A673 (cell line): ENCODE measurements around the gene POU4F1. TPM values are rescaled to one million over a fixed set of nuclear protein-coding genes. Genes with fewer than 3 reads are reported as not detected.
A peak's percentile ranks its signal among the peaks of the same experiment; 100 is the strongest.

Experiments
- BruUV-seq: library from RNA; stranded (reverse); fragments of 400-500 nt; replicated peaks from 2 replicates; lab custom pipeline; 2021; lab: Mats Ljungman, UMichigan
- CTCF ChIA-PET: fragments of 300-600 bp; sonication (Branson Sonifier 250); formaldehyde crosslinking; loops from one replicate; lab custom pipeline; 2022; ENCODE audit warnings: antibody characterized with exemption; lab: Charles Lee
- POLR2A ChIA-PET: fragments of 300-600 bp; sonication (Branson Sonifier 250); formaldehyde crosslinking; loops from one replicate; lab custom pipeline; 2022; ENCODE audit warnings: antibody characterized with exemption; ENCODE audit not compliant: low non-redundant PET; lab: Charles Lee
- DNase-seq: peaks from one replicate; pipeline ENCODE4 v3.0.0-alpha.2; 2015; ENCODE audit warnings: low spot score
- H3K27ac ChIP-seq: fragments of 200-600 bp; sonication (generic); 2 replicates; pipeline ENCODE4 v1.5.1; 2016; ENCODE audit warnings: mixed run types, low read depth, mild to moderate bottlenecking, mixed read lengths, antibody characterized with exemption, low read length; ENCODE audit not compliant: poor library complexity, severe bottlenecking
- H3K27me3 ChIP-seq: fragments of 200-600 bp; sonication (generic); replicated peaks from 2 replicates; pipeline ENCODE4 v1.6.1; 2017; ENCODE audit warnings: mixed run types, low read depth, mild to moderate bottlenecking, mixed read lengths, antibody characterized with exemption, low read length; ENCODE audit not compliant: insufficient read depth, poor library complexity
- H3K36me3 ChIP-seq: fragments of 200-600 bp; sonication (generic); 2 replicates; pipeline ENCODE4 v1.6.1; 2016; ENCODE audit warnings: mixed run types, mild to moderate bottlenecking, mixed read lengths, antibody characterized with exemption, low read length; ENCODE audit not compliant: insufficient read depth, poor library complexity, severe bottlenecking
- H3K4me1 ChIP-seq: fragments of 200-600 bp; sonication (generic); 2 replicates; pipeline ENCODE4 v1.6.1; 2017; ENCODE audit warnings: mixed run types, mild to moderate bottlenecking, mixed read lengths, antibody characterized with exemption, low read length; ENCODE audit not compliant: insufficient read depth, poor library complexity, severe bottlenecking
- H3K4me3 ChIP-seq: fragments of 200-600 bp; sonication (generic); 2 replicates; pipeline ENCODE4 v1.5.1; 2016; ENCODE audit warnings: low read depth, mixed run types, mild to moderate bottlenecking, mixed read lengths, low read length; ENCODE audit not compliant: poor library complexity, severe bottlenecking
- H3K9me3 ChIP-seq: fragments of 200-600 bp; sonication (generic); 2 replicates; pipeline ENCODE4 v1.6.1; 2016; ENCODE audit warnings: mixed run types, low read depth, mild to moderate bottlenecking, mixed read lengths, antibody characterized with exemption, low read length; ENCODE audit not compliant: poor library complexity, severe bottlenecking
- CTCF ChIP-seq: fragments of 300-800, 200-600 bp; sonication (generic); conservative IDR thresholded peaks from 2 replicates; pipeline ENCODE4 v1.5.1; 2017; ENCODE audit warnings: low read depth, mild to moderate bottlenecking, antibody characterized with exemption, low read length, moderate library complexity, mixed read lengths
- EZH2 ChIP-seq: fragments of 200-600 bp; sonication (generic); IDR thresholded peaks from 2 replicates; pipeline ENCODE4 v1.6.1; 2017; ENCODE audit warnings: borderline replicate concordance, low read depth, mild to moderate bottlenecking, mixed read lengths, antibody characterized with exemption, low read length; ENCODE audit not compliant: poor library complexity, severe bottlenecking
- intact Hi-C: fragments of 100-400 bp; cut with micrococcal nuclease; formaldehyde crosslinking; loops from one replicate; pipeline ENCODE4 v1.10.0; 2022; ENCODE audit not compliant: unreplicated experiment
- total RNA-seq: library from RNA; stranded (reverse); gene quantifications from 2 replicates; pipeline ENCODE4 v1.2.3, GENCODE V29; 2021

The POU4F1 gene
- total RNA-seq, 1 experiment from 2014 or later, result 12.6 TPM

GRCh38 chr13:78595495-78596398 lies 7.6 kb downstream of the POU4F1 start:
- DNase-seq, result peak; percentile 52
- H3K36me3 ChIP-seq, result no peaks in the 10 kb centered on the region
- peaks cover 99% of the 10 kb centered on the region for H3K27me3 ChIP-seq
- peaks cover 5% of the 10 kb centered on the region for H3K4me1 ChIP-seq
- CTCF ChIA-PET, result interaction anchor here (1.0 kb wide), 1 partner anchor 9 kb away, joined by 3 read pairs; no protein-coding TSS in a partner anchor
- POLR2A ChIA-PET, result no interaction called here
- H3K9me3 ChIP-seq, result no peaks in the 10 kb centered on the region
- intact Hi-C loops, result loop anchor here (5.0 to 10.0 kb wide), 2 partner anchors 361 to 458 kb away; no protein-coding TSS in a partner anchor
- TF ChIP-seq CTCF (no peak), EZH2 (no peak)
- no peak overlapping the region for H3K27ac ChIP-seq
- BruUV-seq, result no TSS peak
- peak overlapping the region; percentile 43 for H3K4me3 ChIP-seq

GRCh38 chr13:78594456-78594975 lies 8.8 kb downstream of the POU4F1 start:
- Histone ChIP-seq H3K9me3 (no peaks in the 10 kb centered on the region), H3K4me3 (peak overlapping the region; percentile 14), H3K27me3 (peaks cover 99% of the 10 kb centered on the region), H3K36me3 (no peaks in the 10 kb centered on the region), H3K4me1 (peaks cover 5% of the 10 kb centered on the region), H3K27ac (no peak overlapping the region)
- POLR2A ChIA-PET, result no interaction called here
- CTCF ChIA-PET, result no interaction called here
- TF ChIP-seq EZH2, result no peak
- no peak for TF ChIP-seq CTCF
- DNase-seq, result no peak
- no TSS peak for BruUV-seq
- intact Hi-C loops, result loop anchor here (10.0 kb wide), 1 partner anchor 360 kb away; no protein-coding TSS in a partner anchor

GRCh38 chr13:78593652-78594455 lies 9.5 kb downstream of the POU4F1 start:
- DNase-seq, result peak; percentile 39
- H3K9me3 ChIP-seq, result no peaks in the 10 kb centered on the region
- no peak overlapping the region for H3K27ac ChIP-seq
- CTCF ChIA-PET, result no interaction called here
- peak overlapping the region; percentile 14 for H3K4me3 ChIP-seq
- TF ChIP-seq CTCF (no peak), EZH2 (no peak)
- peaks cover 99% of the 10 kb centered on the region for H3K27me3 ChIP-seq
- peaks cover 5% of the 10 kb centered on the region for H3K4me1 ChIP-seq
- intact Hi-C loops, result loop anchor here (10.0 kb wide), 1 partner anchor 359 kb away; no protein-coding TSS in a partner anchor
- H3K36me3 ChIP-seq, result no peaks in the 10 kb centered on the region
- BruUV-seq, result no TSS peak
- POLR2A ChIA-PET, result no interaction called here
